ENCODE data around the gene TECTB.

GRCh38 chr10:112347709-112348671, 64.8 kb downstream of the TECTB start:
- TF ChIP-seq POLR2AphosphoS5 (IDR thresholded peaks at IDR 0.05; ENCODE audit: borderline replicate concordance, low read depth, low read length) (no peak), EZH2 (IDR thresholded peaks at IDR 0.05) (no peak), FOXP2 (optimal IDR thresholded peaks at IDR 0.05; ENCODE audit: control extremely low read depth, extremely low read length, insufficient read depth) (no peak)
